Skeletal muscle tissue (tissue), 4 donors: ENCODE measurements around the gene CLPSL1. TPM values are rescaled to one million over a fixed set of nuclear protein-coding genes. Genes with fewer than 3 reads are reported as not detected.

Experiments
- H3K27ac ChIP-seq: one replicate; pipeline ENCODE4 v1.7.0; 2013; ENCODE audit warnings: mild to moderate bottlenecking, low read depth, low read length, inconsistent platforms
- H3K27me3 ChIP-seq, 3 donors: one replicate each; pipeline ENCODE4 v1.7.0; 2013; ENCODE audit warnings: low read length in 3 of 3; ENCODE audit not compliant: control insufficient read depth in 3 of 3, insufficient read depth in 3 of 3
- H3K36me3 ChIP-seq, 3 donors: one replicate each; pipeline ENCODE4 v1.7.0; 2013; ENCODE audit warnings: low read length in 3 of 3; ENCODE audit not compliant: control insufficient read depth in 3 of 3, insufficient read depth in 3 of 3
- H3K4me1 ChIP-seq, 3 donors: one replicate each; pipeline ENCODE4 v1.7.0; 2013; ENCODE audit warnings: low read length in 3 of 3, mild to moderate bottlenecking in 3 of 3; ENCODE audit not compliant: control insufficient read depth in 3 of 3, insufficient read depth in 3 of 3
- H3K4me3 ChIP-seq, 3 donors: one replicate each; pipeline ENCODE4 v1.7.0; 2013; ENCODE audit warnings: low read length in 3 of 3
- H3K9ac ChIP-seq, 3 donors: one replicate each; pipeline ENCODE4 v1.7.0; 2013; ENCODE audit warnings: low read length in 3 of 3, mild to moderate bottlenecking in 3 of 3, moderate library complexity in 2 of 3, low read depth in 1 of 3
- H3K9me3 ChIP-seq, 3 donors: one replicate each; pipeline ENCODE4 v1.7.0; 2013; ENCODE audit warnings: low read length in 3 of 3; ENCODE audit not compliant: control insufficient read depth in 3 of 3
- total RNA-seq: library from RNA; depleted of rRNA; stranded (reverse); fragments of >200 nt; gene quantifications from one replicate; pipeline ENCODE4 v1.2.3, GENCODE V29; 2014
- donor health status: Osteomylitis.

Gene CLPSL1
- total RNA-seq, 1 donor from 2014 or later: not detected

GRCh38 chr6:35739645-35740524 lies 40.9 kb upstream of the CLPSL1 start:
- Histone ChIP-seq H3K27ac (no peak overlapping the region), H3K27me3 (no peaks in the 10 kb centered on the region), H3K4me1 (peaks cover 3 to 24% (median 6%) of the 10 kb centered on the region in 3 donors), H3K4me3 (no peak overlapping the region), H3K36me3 (no peaks in the 10 kb centered on the region), H3K9me3 (no peaks in the 10 kb centered on the region), H3K9ac (no peak overlapping the region)

DNA sequence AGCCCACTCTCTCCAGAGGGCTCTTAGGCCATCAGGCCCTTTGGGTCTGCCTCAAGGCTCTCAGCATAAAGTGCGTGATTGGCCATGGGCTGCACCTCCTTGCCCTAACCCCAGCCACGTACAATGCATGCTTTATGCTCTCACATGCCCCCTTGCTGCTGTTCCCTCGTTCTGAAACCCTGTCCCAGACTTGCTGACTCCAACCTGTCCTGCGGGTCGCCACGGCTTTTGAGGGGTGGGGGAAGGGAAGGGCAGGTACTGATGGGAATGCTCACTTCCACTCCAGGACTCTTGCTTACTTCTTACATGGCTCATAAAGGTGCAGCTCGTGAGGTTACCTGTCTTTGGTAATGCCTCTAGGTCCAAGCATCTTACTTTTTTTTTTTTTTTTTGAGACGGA lies 38.0 kb upstream of the CLPSL1 start:
- Histone ChIP-seq H3K27ac (no peak overlapping the region), H3K9me3 (no peaks in the 10 kb centered on the region), H3K9ac (no peak overlapping the region), H3K36me3 (no peaks in the 10 kb centered on the region), H3K27me3 (no peaks in the 10 kb centered on the region), H3K4me1 (peaks cover 0 to under 1% (median 0%) of the 10 kb centered on the region in 3 donors), H3K4me3 (no peak overlapping the region)

DNA sequence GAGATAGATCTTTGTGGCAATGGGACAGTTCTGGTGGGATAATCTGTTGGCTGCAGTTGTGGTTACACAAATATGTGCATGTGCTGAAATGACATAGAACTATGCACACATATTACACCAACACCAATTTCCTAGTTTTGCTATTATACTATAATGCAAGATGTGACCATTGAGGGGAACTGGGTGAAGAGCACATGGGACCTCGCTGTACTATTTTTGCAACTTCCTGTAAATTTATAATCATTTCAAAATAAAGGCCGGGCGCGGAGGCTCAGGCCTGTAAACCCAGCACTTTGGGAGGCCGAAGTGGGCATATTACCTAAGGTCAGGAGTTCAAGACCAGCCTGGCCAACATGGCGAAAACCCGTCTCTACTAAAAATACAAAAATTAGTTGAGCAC lies 35.3 kb upstream of the CLPSL1 start:
- no peak overlapping the region for H3K27ac ChIP-seq

GRCh38 chr6:35746516-35746915 lies 34.3 kb upstream of the CLPSL1 start:
- Histone ChIP-seq H3K27me3 (no peaks in the 10 kb centered on the region), H3K9me3 (no peaks in the 10 kb centered on the region), H3K4me3 (no peak overlapping the region), H3K27ac (no peak overlapping the region), H3K9ac (no peak overlapping the region), H3K4me1 (no peaks in the 10 kb centered on the region), H3K36me3 (no peaks in the 10 kb centered on the region)

More for the DNA sequence above, 35.3 kb upstream of the CLPSL1 start:
- Histone ChIP-seq H3K4me1 (no peaks in the 10 kb centered on the region), H3K4me3 (no peak overlapping the region), H3K36me3 (no peaks in the 10 kb centered on the region), H3K9me3 (no peaks in the 10 kb centered on the region), H3K27me3 (no peaks in the 10 kb centered on the region), H3K9ac (no peak overlapping the region)

GRCh38 chr6:35747877-35748276 lies 32.9 kb upstream of the CLPSL1 start:
- no peaks in the 10 kb centered on the region for H3K36me3 ChIP-seq
- H3K4me1 ChIP-seq: no peaks in the 10 kb centered on the region
- H3K9ac ChIP-seq: no peak overlapping the region
- H3K27ac ChIP-seq: no peak overlapping the region
- H3K4me3 ChIP-seq: no peak overlapping the region
- H3K27me3 ChIP-seq: peaks cover 0 to 3% (median 0%) of the 10 kb centered on the region in 3 donors
- no peaks in the 10 kb centered on the region for H3K9me3 ChIP-seq

DNA sequence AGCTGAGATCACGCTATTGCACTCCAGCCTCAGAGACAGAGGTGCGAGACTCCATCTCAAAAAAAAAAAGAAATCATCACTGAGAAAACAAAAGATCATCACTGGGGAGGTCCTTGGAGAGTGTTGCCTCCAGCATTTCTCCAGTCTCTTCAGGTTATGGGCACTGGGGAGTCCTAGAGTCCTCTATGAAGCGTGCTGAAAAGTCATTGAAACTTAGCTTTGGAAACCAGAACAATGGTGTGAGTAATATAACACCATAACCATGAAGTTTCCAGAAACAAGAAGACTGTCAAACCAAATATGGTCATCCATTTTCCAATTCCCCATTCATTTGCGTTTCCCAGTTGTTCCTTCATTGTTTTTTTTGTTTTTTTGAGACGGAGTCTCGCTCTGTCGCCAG lies 30.3 kb upstream of the CLPSL1 start:
- Histone ChIP-seq H3K36me3 (no peaks in the 10 kb centered on the region), H3K9me3 (no peaks in the 10 kb centered on the region), H3K27me3 (peaks cover 0 to 3% (median 0%) of the 10 kb centered on the region in 3 donors), H3K4me3 (no peak overlapping the region), H3K27ac (no peak overlapping the region), H3K9ac (no peak overlapping the region), H3K4me1 (no peaks in the 10 kb centered on the region)

- H3K36me3 ChIP-seq: no peaks in the 10 kb centered on the region
- no peak overlapping the region for H3K27ac ChIP-seq
- no peak overlapping the region for H3K9ac ChIP-seq
- H3K9me3 ChIP-seq: no peaks in the 10 kb centered on the region
- H3K4me3 ChIP-seq: no peak overlapping the region
- peaks cover 0 to 3% (median 0%) of the 10 kb centered on the region in 3 donors for H3K27me3 ChIP-seq
- H3K4me1 ChIP-seq: no peaks in the 10 kb centered on the region
These were observed 29.2 kb upstream of the CLPSL1 start for GRCh38 chr6:35751594-35751993.

DNA sequence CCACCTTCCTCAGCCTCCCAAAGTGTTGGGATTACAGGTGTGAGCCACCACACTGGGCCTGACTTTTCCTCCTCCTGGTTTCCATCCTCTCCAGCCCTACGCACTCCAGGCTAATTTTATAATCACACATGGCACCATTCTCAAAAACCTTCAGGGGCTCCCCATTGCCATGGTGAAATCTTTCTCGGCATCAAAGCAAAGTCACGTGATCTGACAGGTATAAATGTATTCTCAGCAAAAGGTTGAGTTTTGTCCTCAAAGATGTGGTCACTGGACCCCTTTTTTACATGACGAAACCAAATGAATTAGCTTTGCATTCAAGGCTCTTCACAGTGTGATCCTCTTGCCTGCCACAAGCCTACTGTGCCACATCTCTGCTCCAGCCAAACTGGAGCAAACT lies 28.5 kb upstream of the CLPSL1 start:
- H3K4me1 ChIP-seq: no peaks in the 10 kb centered on the region
- H3K4me3 ChIP-seq: no peak overlapping the region
- H3K27me3 ChIP-seq: peaks cover 0 to 3% (median 0%) of the 10 kb centered on the region in 3 donors
- H3K9me3 ChIP-seq: no peaks in the 10 kb centered on the region
- no peak overlapping the region for H3K9ac ChIP-seq
- no peaks in the 10 kb centered on the region for H3K36me3 ChIP-seq
- H3K27ac ChIP-seq: no peak overlapping the region

DNA sequence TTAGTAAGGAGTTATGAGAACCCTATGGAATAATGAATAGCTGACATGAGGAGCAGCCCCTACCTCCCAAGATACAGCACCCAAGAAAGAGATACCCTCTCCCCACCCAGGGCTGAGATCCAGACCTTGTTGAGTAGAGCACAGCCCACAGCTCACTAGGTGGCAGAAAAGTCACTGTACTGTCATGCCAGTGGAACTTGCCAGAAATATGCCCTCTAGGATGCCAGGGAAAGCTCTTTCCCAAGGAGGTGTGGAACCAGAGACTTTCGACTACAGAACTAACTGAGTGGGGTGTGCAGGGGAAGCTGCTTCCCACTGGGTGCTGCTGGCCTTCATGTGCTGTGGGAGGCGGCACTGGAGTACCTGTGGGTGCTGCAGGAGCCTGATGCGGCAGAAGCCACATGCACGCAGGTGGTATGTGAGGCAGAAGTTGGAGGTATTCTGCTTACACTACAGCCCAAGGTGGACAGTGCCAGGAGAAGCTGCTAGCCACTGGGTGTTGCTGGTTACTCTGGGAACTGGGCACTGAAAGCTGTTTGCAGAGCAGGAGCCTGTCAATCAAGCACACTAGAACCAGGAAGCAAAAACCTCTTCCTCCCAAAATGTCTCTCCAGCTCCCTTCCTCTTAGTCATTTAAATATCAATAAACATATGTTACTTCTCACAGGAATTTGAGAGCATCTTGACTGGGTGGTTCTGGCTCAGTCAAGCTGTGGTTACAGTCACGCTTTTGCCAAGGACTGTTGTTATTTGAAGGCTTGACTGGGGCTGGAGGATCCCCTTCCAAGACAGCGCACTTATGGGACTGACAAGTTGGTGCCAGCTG lies 26.2 kb upstream of the CLPSL1 start:
- H3K36me3 ChIP-seq: no peaks in the 10 kb centered on the region
- H3K9me3 ChIP-seq: no peaks in the 10 kb centered on the region
- H3K27ac ChIP-seq: no peak overlapping the region
- H3K4me3 ChIP-seq: no peak overlapping the region
- no peaks in the 10 kb centered on the region for H3K4me1 ChIP-seq
- no peak overlapping the region for H3K9ac ChIP-seq
- peaks cover 0 to 18% (median 6%) of the 10 kb centered on the region in 3 donors for H3K27me3 ChIP-seq
